Activated T-helper 17 cell treated with anti-CD3 and anti-CD28 coated beads, Interleukin-2, amount 50 U/mL, for 72 hours (primary cell): ENCODE results near the gene APLF. TPM values are rescaled to one million over a fixed set of nuclear protein-coding genes. Genes with fewer than 3 reads are reported as not detected.

Experiments used
- ATAC-seq: fragments of 150-1000 bp; cut with Tn5 transposase; replicated peaks from 2 replicates; pipeline ENCODE4 v1.10.0; 2021; ENCODE audit warnings: mild to moderate bottlenecking, moderate library complexity
- H3K27ac Mint-ChIP-seq: one replicate; pipeline ENCODE4 v1.8.0; 2022; ENCODE audit warnings: mixed read lengths
- H3K27me3 Mint-ChIP-seq: one replicate; pipeline ENCODE4 v1.8.0; 2022; ENCODE audit warnings: mixed read lengths
- H3K36me3 Mint-ChIP-seq: one replicate; pipeline ENCODE4 v1.8.0; 2022; ENCODE audit warnings: low read depth, mild to moderate bottlenecking, mixed read lengths
- H3K4me1 Mint-ChIP-seq: one replicate; pipeline ENCODE4 v1.8.0; 2022; ENCODE audit warnings: mixed read lengths
- H3K4me3 Mint-ChIP-seq: one replicate; pipeline ENCODE4 v1.8.0; 2022; ENCODE audit warnings: mild to moderate bottlenecking, mixed read lengths
- H3K9me3 Mint-ChIP-seq: one replicate; pipeline ENCODE4 v1.8.0; 2022; ENCODE audit warnings: mixed read lengths
- total RNA-seq, 2 donors: library from RNA; stranded (reverse); gene quantifications; one replicate each; pipeline ENCODE4 v1.2.3, GENCODE V29; 2022

APLF gene
- total RNA-seq, 2 donors from 2014 or later = 1.4 to 3.5 TPM

- Mint-ChIP-seq H3K4me3 (no peak overlapping the region), H3K9me3 (peaks cover 5% of the 10 kb centered on the region), H3K4me1 (no peaks in the 10 kb centered on the region), H3K36me3 (no peaks in the 10 kb centered on the region), H3K27ac (no peak overlapping the region), H3K27me3 (peaks cover 16% of the 10 kb centered on the region)
- ATAC-seq = no peak
Observed at GRCh38 chr2:68623820-68624219, 156.4 kb downstream of the APLF start.

GRCh38 chr2:68627615-68628014 lies 160.2 kb downstream of the APLF start:
- no peak overlapping the region for H3K4me3 Mint-ChIP-seq
- no peaks in the 10 kb centered on the region for H3K36me3 Mint-ChIP-seq
- no peak overlapping the region for H3K27ac Mint-ChIP-seq
- peaks cover 16% of the 10 kb centered on the region for H3K27me3 Mint-ChIP-seq
- no peaks in the 10 kb centered on the region for H3K4me1 Mint-ChIP-seq
- ATAC-seq = no peak
- H3K9me3 Mint-ChIP-seq = no peaks in the 10 kb centered on the region

Other genes with a start within 250 kb of the APLF start
- gene PPP3R1, start 215.1 kb upstream of the APLF start, total RNA-seq = 10 to 100 TPM; 54.1 to 70.0 TPM
- not detected for gene CNRIP1, start 147.6 kb upstream of the APLF start, total RNA-seq
- gene PLEK, start 102.3 kb upstream of the APLF start, total RNA-seq = 1 to 10 TPM; 1.0 to 2.7 TPM
- gene FBXO48, start 291 bp upstream of the APLF start, total RNA-seq = 1 to 10 TPM; 2.0 to 2.3 TPM
- gene PROKR1, start 176.0 kb downstream of the APLF start, total RNA-seq = not detected